Fibroblast of lung (primary cell): ENCODE data around the gene ARHGDIG.

Experiments used
- EZH2 ChIP-seq: IDR thresholded peaks from 2 replicates; pipeline ENCODE4 v1.5.1; 2012; ENCODE audit warnings: low read length, control low read depth, mild to moderate bottlenecking; ENCODE audit errors: missing control alignments
- TF ChIP-seq, protein P1 (sequence below), 2 donors: IDR thresholded peaks in 1 of 2; conservative IDR thresholded peaks in 1 of 2; 1 replicate in 1 of 2; 2 replicates in 1 of 2; pipeline ENCODE4 v1.5.1; 2011 to 2012; ENCODE audit warnings: low read length in 2 of 2, control low read depth in 1 of 2, inconsistent platforms in 1 of 2, low read depth in 1 of 2, mild to moderate bottlenecking in 1 of 2

DNA sequence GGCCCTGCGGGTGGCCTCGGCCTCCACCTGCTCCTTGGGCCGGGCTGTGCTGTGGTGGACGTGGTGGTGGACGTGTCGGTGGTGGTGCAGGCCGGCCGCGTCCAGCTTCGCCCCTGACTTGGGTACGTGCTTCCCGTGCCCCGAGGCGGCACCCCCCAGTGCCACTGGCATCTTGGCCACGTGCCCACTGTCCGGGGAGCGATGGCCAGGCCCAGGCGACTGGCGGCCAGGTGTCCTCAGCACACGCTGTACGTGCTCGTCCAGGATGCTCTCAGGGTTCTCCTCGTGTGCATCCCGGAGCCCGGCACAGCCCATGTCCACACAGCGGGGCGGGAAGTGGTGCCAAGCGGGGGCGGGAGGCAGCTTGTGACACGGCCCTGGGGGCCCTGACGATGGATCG lies 17.4 kb downstream of the ARHGDIG start:
- TF ChIP-seq, protein P1, sequence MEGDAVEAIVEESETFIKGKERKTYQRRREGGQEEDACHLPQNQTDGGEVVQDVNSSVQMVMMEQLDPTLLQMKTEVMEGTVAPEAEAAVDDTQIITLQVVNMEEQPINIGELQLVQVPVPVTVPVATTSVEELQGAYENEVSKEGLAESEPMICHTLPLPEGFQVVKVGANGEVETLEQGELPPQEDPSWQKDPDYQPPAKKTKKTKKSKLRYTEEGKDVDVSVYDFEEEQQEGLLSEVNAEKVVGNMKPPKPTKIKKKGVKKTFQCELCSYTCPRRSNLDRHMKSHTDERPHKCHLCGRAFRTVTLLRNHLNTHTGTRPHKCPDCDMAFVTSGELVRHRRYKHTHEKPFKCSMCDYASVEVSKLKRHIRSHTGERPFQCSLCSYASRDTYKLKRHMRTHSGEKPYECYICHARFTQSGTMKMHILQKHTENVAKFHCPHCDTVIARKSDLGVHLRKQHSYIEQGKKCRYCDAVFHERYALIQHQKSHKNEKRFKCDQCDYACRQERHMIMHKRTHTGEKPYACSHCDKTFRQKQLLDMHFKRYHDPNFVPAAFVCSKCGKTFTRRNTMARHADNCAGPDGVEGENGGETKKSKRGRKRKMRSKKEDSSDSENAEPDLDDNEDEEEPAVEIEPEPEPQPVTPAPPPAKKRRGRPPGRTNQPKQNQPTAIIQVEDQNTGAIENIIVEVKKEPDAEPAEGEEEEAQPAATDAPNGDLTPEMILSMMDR (conservative IDR thresholded peaks at IDR 0.05 in 1 of 2, IDR thresholded peaks at IDR 0.05 in 1 of 2; ENCODE audit: low read depth in 1 of 2, low read length in 2 of 2), result no peak
- TF ChIP-seq EZH2, result no peak
